Body of pancreas (tissue), 4 donors: Measurements from ENCODE around the gene PERM1. TPM values are rescaled to one million over a fixed set of nuclear protein-coding genes. Genes with fewer than 3 reads are reported as not detected.
"Not testable (repeated sequence)": the region's sequence is repeated elsewhere in the genome, so short reads cannot be mapped to it uniquely, and the experiment has no call there.

Source experiments
- ATAC-seq: fragments of 150-250 bp; one replicate; pipeline ENCODE4 v1.9.1; 2016
- DNase-seq, 4 donors: peaks; one replicate each; pipeline ENCODE4 v3.0.0-alpha.2; 2019
- H3K27ac ChIP-seq, 4 donors: fragments of 200-600 bp; sonication (generic); 1 replicate in 3 of 4; 2 replicates in 1 of 4; pipeline versions ENCODE4 v1.5.1 to v1.6.1; 2016 to 2019; ENCODE audit warnings: mild to moderate bottlenecking in 1 of 4, mixed read lengths in 1 of 4, moderate library complexity in 1 of 4
- H3K27me3 ChIP-seq, 2 donors: fragments of 200-600 bp; sonication (generic); one replicate each; pipeline ENCODE4 v1.6.0; 2016; ENCODE audit warnings: mild to moderate bottlenecking in 1 of 2
- H3K36me3 ChIP-seq, 2 donors: fragments of 200-600 bp; sonication (generic); replicated peaks in 1 of 2; 2 replicates each; pipeline ENCODE4 v1.5.1; 2016; ENCODE audit warnings: low read depth in 2 of 2; ENCODE audit not compliant: insufficient read depth in 1 of 2
- H3K4me1 ChIP-seq: fragments of 200-600 bp; sonication (generic); one replicate; pipeline ENCODE4 v1.6.0; 2016
- H3K4me3 ChIP-seq, 2 donors: fragments of 200-600 bp; sonication (generic); 1 replicate in 1 of 2; 2 replicates in 1 of 2; pipeline ENCODE4 v1.5.1; 2016 to 2019
- H3K9me3 ChIP-seq, 3 donors: fragments of 200-600 bp; sonication (generic); 1 replicate in 2 of 3; 2 replicates in 1 of 3; pipeline ENCODE4 v1.5.1; 2016
- CTCF ChIP-seq, 7 experiments: fragments of 450-650 bp in 4 of 7; fragments of 200-600 bp in 3 of 7; sonication (generic) in 3 of 7; IDR thresholded peaks; one replicate each; pipeline ENCODE4 v1.5.1; 2016 to 2019; ENCODE audit warnings: antibody characterized with exemption in 7 of 7
- POLR2A ChIP-seq, 3 donors: fragments of 450-650 bp; IDR thresholded peaks; one replicate each; pipeline ENCODE4 v1.6.1; 2016; ENCODE audit warnings: antibody characterized with exemption in 3 of 3, mild to moderate bottlenecking in 2 of 3
- WGBS, 2 donors: methylation state at CpG; one replicate each; pipeline ENCODE4 v1.1.5; 2017; 5-methylcytosine and 5-hydroxymethylcytosine counted together
- intact Hi-C: fragments of 100-400 bp; cut with DNase I; formaldehyde crosslinking; loops from one replicate; pipeline ENCODE4 v1.15.1; 2023
- total RNA-seq, 2 donors: library from RNA; depleted of rRNA; stranded (reverse); fragments of >200 nt; gene quantifications; one replicate each; pipeline ENCODE4 v1.1.0, GENCODE V29; 2016

PERM1 gene
- total RNA-seq, 2 donors from 2014 or later = not detected

- Histone ChIP-seq H3K4me1 (peaks cover 40% of the 10 kb centered on the region), H3K27me3 (peaks cover 3 to 24% of the 10 kb centered on the region in 2 donors), H3K36me3 (no peaks in the 10 kb centered on the region), H3K4me3 (no peak overlapping the region), H3K27ac (peak overlapping the region in 2 of 4 donors; percentile 93 to 94), H3K9me3 (no peaks in the 10 kb centered on the region)
- peak in 1 of 4 donors; percentile 13 for DNase-seq
- intact Hi-C loops = no loop called here
- TF ChIP-seq POLR2A (IDR thresholded peaks at IDR 0.05) (no peak), CTCF (IDR thresholded peaks at IDR 0.05) (no peak)
- 27 to 42% methylated on average over 5 to 24 of the region's 75 CpGs for WGBS, 2 donors
- ATAC-seq = no peak
These were observed 16.3 kb upstream of the PERM1 start for GRCh38 chr1:997993-998744.

GRCh38 chr1:997713-997992 is 15.8 kb upstream of the PERM1 start:
- peak in 1 of 4 donors; percentile 13 for DNase-seq

GRCh38 chr1:996851-997712 is 15.2 kb upstream of the PERM1 start:
- DNase-seq (peak in 1 of 4 donors; percentile 14), ATAC-seq (no peak)
- no peak overlapping the region for H3K4me3 ChIP-seq
- no peak overlapping the region for H3K27ac ChIP-seq
- TF ChIP-seq POLR2A (IDR thresholded peaks at IDR 0.05) (no peak), CTCF (IDR thresholded peaks at IDR 0.05) (no peak)
- H3K4me1 ChIP-seq = peaks cover 40% of the 10 kb centered on the region
- intact Hi-C loops = no loop called here
- 53 to 57% methylated on average over 17 to 21 of the region's 24 CpGs for WGBS, 2 donors
- peaks cover 3 to 24% of the 10 kb centered on the region in 2 donors for H3K27me3 ChIP-seq
- H3K9me3 ChIP-seq = no peaks in the 10 kb centered on the region
- no peaks in the 10 kb centered on the region for H3K36me3 ChIP-seq

More at GRCh38 chr1:997713-997992, 15.8 kb upstream of the PERM1 start:
- intact Hi-C loops = no loop called here
- no peak overlapping the region for H3K27ac ChIP-seq
- peaks cover 40% of the 10 kb centered on the region for H3K4me1 ChIP-seq
- no peaks in the 10 kb centered on the region for H3K9me3 ChIP-seq
- no peak overlapping the region for H3K4me3 ChIP-seq
- no peak for ATAC-seq
- 62% methylated on average over 3 of the region's 3 CpGs; no CpG with 5 or more reads in 1 of the 2 donors for WGBS, 2 donors
- no peaks in the 10 kb centered on the region for H3K36me3 ChIP-seq
- TF ChIP-seq CTCF (IDR thresholded peaks at IDR 0.05) = no peak
- TF ChIP-seq POLR2A (IDR thresholded peaks at IDR 0.05) = no peak
- peaks cover 3 to 24% of the 10 kb centered on the region in 2 donors for H3K27me3 ChIP-seq

GRCh38 chr1:995665-996633 is 14.1 kb upstream of the PERM1 start:
- intact Hi-C loops = no loop called here

GRCh38 chr1:994546-994945 is 12.7 kb upstream of the PERM1 start:
- ATAC-seq, H3K27ac ChIP-seq, H3K27me3 ChIP-seq, H3K36me3 ChIP-seq, H3K4me3 ChIP-seq, DNase-seq, H3K9me3 ChIP-seq, intact Hi-C loops: not testable (repeated sequence)
- WGBS, 2 donors = 66 to 83% methylated on average over 6 of the region's 6 CpGs
- H3K4me1 ChIP-seq = peaks cover 17% of the 10 kb centered on the region

More at GRCh38 chr1:995665-996633, 14.1 kb upstream of the PERM1 start:
- no peaks in the 10 kb centered on the region for H3K36me3 ChIP-seq
- TF ChIP-seq CTCF (IDR thresholded peaks at IDR 0.05) = no peak
- no peak for TF ChIP-seq POLR2A (IDR thresholded peaks at IDR 0.05)
- DNase-seq (peak in 1 of 4 donors; percentile 9), ATAC-seq (no peak)
- no peak overlapping the region for H3K4me3 ChIP-seq
- H3K27me3 ChIP-seq = peaks cover 3 to 17% of the 10 kb centered on the region in 2 donors
- H3K27ac ChIP-seq = no peak overlapping the region
- WGBS, 2 donors = 30 to 31% methylated on average over 9 to 24 of the region's 30 CpGs
- H3K4me1 ChIP-seq = peaks cover 31% of the 10 kb centered on the region
- peaks cover 0 to 3% (median 0%) of the 10 kb centered on the region in 3 donors for H3K9me3 ChIP-seq
